HepG2 (cell line): Measurements from ENCODE around the gene MIF4GD. TPM values are rescaled to one million over a fixed set of nuclear protein-coding genes. Genes with fewer than 3 reads are reported as not detected.
A peak's percentile ranks its signal among the peaks of the same experiment; 100 is the strongest.

Source experiments
- ARID4A ChIP-seq: sonication (generic); formaldehyde crosslinking; IDR thresholded peaks from 2 replicates; pipeline ENCODE4 v1.5.0; 2020; ENCODE audit warnings: mild to moderate bottlenecking, missing genetic modification reagents, borderline replicate concordance
- EED ChIP-seq: sonication (generic); formaldehyde crosslinking; IDR thresholded peaks from 2 replicates; pipeline ENCODE4 v1.5.0; 2020; ENCODE audit warnings: mild to moderate bottlenecking, missing genetic modification reagents
- HDAC1 ChIP-seq: sonication (generic); formaldehyde crosslinking; IDR thresholded peaks from 2 replicates; pipeline ENCODE4 v1.5.1; 2020; ENCODE audit warnings: mild to moderate bottlenecking, missing genetic modification reagents
- HMGA1 ChIP-seq: sonication (generic); formaldehyde crosslinking; conservative IDR thresholded peaks from 2 replicates; pipeline ENCODE4 v1.4.0; 2020; ENCODE audit warnings: missing genetic modification reagents
- IRF9 ChIP-seq: sonication (generic); formaldehyde crosslinking; IDR thresholded peaks from 2 replicates; pipeline ENCODE4 v1.8.0; 2022; ENCODE audit warnings: missing genetic modification reagents, mild to moderate bottlenecking, borderline replicate concordance
- NR3C1 ChIP-seq: sonication (generic); formaldehyde crosslinking; IDR thresholded peaks from 2 replicates; pipeline ENCODE4 v1.4.0; 2020; ENCODE audit warnings: missing genetic modification reagents
- PBX2 ChIP-seq: IDR thresholded peaks from 2 replicates; pipeline ENCODE4 v1.6.1; 2016; ENCODE audit warnings: control low read depth
- SMAD1 ChIP-seq: sonication (generic); formaldehyde crosslinking; IDR thresholded peaks from 2 replicates; pipeline ENCODE4 v1.4.0; 2020; ENCODE audit warnings: missing genetic modification reagents, low read depth, mild to moderate bottlenecking, borderline replicate concordance
- TOE1 ChIP-seq: sonication (generic); formaldehyde crosslinking; IDR thresholded peaks from 2 replicates; pipeline ENCODE4 v1.4.0; 2020; ENCODE audit warnings: mild to moderate bottlenecking, missing genetic modification reagents
- YY1 ChIP-seq: IDR thresholded peaks from 2 replicates; pipeline ENCODE4 v1.6.1; 2011; ENCODE audit warnings: low read length, low read depth, moderate library complexity, mild to moderate bottlenecking; ENCODE audit not compliant: insufficient read depth, insufficient replicate concordance
- ZGPAT ChIP-seq: IDR thresholded peaks from 2 replicates; pipeline ENCODE4 v1.6.1; 2016; ENCODE audit warnings: mild to moderate bottlenecking
- ZNF30 ChIP-seq: sonication (generic); formaldehyde crosslinking; IDR thresholded peaks from 2 replicates; pipeline ENCODE4 v1.5.0; 2020; ENCODE audit warnings: mild to moderate bottlenecking, missing genetic modification reagents
- ZNF382 ChIP-seq: sonication (generic); formaldehyde crosslinking; IDR thresholded peaks from 2 replicates; pipeline ENCODE4 v1.5.0; 2020; ENCODE audit warnings: missing genetic modification reagents, mild to moderate bottlenecking, borderline replicate concordance
- ZNF646 ChIP-seq: sonication (generic); formaldehyde crosslinking; IDR thresholded peaks from 2 replicates; pipeline ENCODE4 v1.9.0; 2021; ENCODE audit warnings: mild to moderate bottlenecking, missing genetic modification reagents
- ZNF83 ChIP-seq: sonication (generic); formaldehyde crosslinking; IDR thresholded peaks from 2 replicates; pipeline ENCODE4 v1.4.0; 2020; ENCODE audit warnings: missing genetic modification reagents, mild to moderate bottlenecking, borderline replicate concordance
- polyA plus RNA-seq, 8 experiments: library from polyadenylated mRNA; depleted of rRNA in 3 of 8; stranded (reverse) in 7 of 8; unstranded in 1 of 8; fragments of >200 nt; fragmentation: Illumina TruSeq in 4 of 8; extraction: Trizol in 4 of 8; gene quantifications; 2 replicates each; pipeline versions ENCODE4 v1.2.1 to v1.2.3, GENCODE V29; 2011 to 2016; ENCODE audit warnings: low read depth in 4 of 8, missing spikeins in 1 of 8, mixed read lengths in 1 of 8; ENCODE audit not compliant: insufficient read depth in 1 of 8
- total RNA-seq, 5 experiments: library from RNA; depleted of rRNA; stranded (reverse); fragments of >200 nt; fragmentation: Illumina TruSeq; extraction: Trizol; gene quantifications; 2 replicates each; pipeline ENCODE4 v1.2.3, GENCODE V29; 2016; ENCODE audit warnings: low read depth in 1 of 5

The MIF4GD gene
- total and polyA plus RNA-seq, 2 of the 13 experiments (the other 11 are each of a cell fraction or from before 2014, with no cell fraction given): 14.0 to 28.0 TPM

GRCh38 chr17:75262112-75262606, 8.9 kb downstream of the MIF4GD start (continued):
- TF ChIP-seq ZNF646: no peak
- no peak for TF ChIP-seq HDAC1 (CRISPR knock-in tag)
- 0 out of 2 replicates have a peak, but pooled peaks have one; percentile 80 for TF ChIP-seq ZNF30 (CRISPR knock-in tag)
- no peak for TF ChIP-seq EED (CRISPR knock-in tag)
- no peak for TF ChIP-seq TOE1
- TF ChIP-seq YY1: no peak
- no peak; the same call in 1 of the 2 replicates for TF ChIP-seq ARID4A
- TF ChIP-seq ZNF83 (CRISPR knock-in tag): 0 out of 2 replicates have a peak, but pooled peaks have one; percentile 3
- TF ChIP-seq NR3C1 (CRISPR knock-in tag): no peak
- TF ChIP-seq ZGPAT (CRISPR knock-in tag): no peak
- TF ChIP-seq ZNF382 (CRISPR knock-in tag): no peak
- no peak for TF ChIP-seq PBX2
- TF ChIP-seq SMAD1 (CRISPR knock-in tag): no peak
- TF ChIP-seq HMGA1 (CRISPR knock-in tag): no peak
- TF ChIP-seq IRF9 (CRISPR knock-in tag): peak; percentile 1
